A549 (cell line): ENCODE measurements around the gene EPB42.

Source experiments
- BCL3 ChIP-seq: fragments of >200 bp; sonication (Bioruptor Twin); formaldehyde crosslinking; IDR thresholded peaks from 3 replicates; pipeline ENCODE4 v1.6.1; 2016
- CBX8 ChIP-seq: fragments of 200-600 bp; sonication (generic); IDR thresholded peaks from 2 replicates; pipeline ENCODE4 v1.6.1; 2016
- CTCF ChIP-seq: fragments of >200 bp; sonication (Bioruptor Twin); formaldehyde crosslinking; IDR thresholded peaks from 3 replicates; pipeline ENCODE4 v1.5.1; 2016
- GATA3 ChIP-seq: IDR thresholded peaks from 2 replicates; pipeline ENCODE4 v1.6.1; 2012; ENCODE audit warnings: borderline replicate concordance
- HDAC2 ChIP-seq: fragments of 200-600 bp; sonication (generic); IDR thresholded peaks from 2 replicates; pipeline ENCODE4 v1.6.1; 2016
- HOXA7 ChIP-seq: fragments of 250-450 bp; sonication (Bioruptor Pico); IDR thresholded peaks from 2 replicates; pipeline ENCODE4 v1.5.0; 2020; ENCODE audit warnings: mild to moderate bottlenecking, moderate library complexity
- JUN ChIP-seq, 2 experiments: fragments of >200 bp; sonication (Bioruptor Twin); formaldehyde crosslinking; IDR thresholded peaks; 2 replicates in 1 of 2; 3 replicates in 1 of 2; pipeline ENCODE4 v1.6.1; 2016 to 2017
- ZC3H11A ChIP-seq: fragments of 450-650 bp; IDR thresholded peaks from 2 replicates; pipeline ENCODE4 v1.6.1; 2014; ENCODE audit warnings: antibody characterized with exemption, mild to moderate bottlenecking
- TF ChIP-seq, protein P1 (sequence below): fragments of 450-650 bp; IDR thresholded peaks from 2 replicates; pipeline ENCODE4 v1.6.1; 2014; ENCODE audit warnings: antibody characterized with exemption
- TF ChIP-seq, protein P2 (sequence below): fragments of 200-600 bp; sonication (generic); IDR thresholded peaks from 2 replicates; pipeline ENCODE4 v1.6.1; 2016; ENCODE audit warnings: antibody characterized with exemption, mild to moderate bottlenecking, moderate library complexity

GRCh38 chr15:43246261-43246774 is 25.5 kb upstream of the EPB42 start:
- TF ChIP-seq JUN (IDR thresholded peaks at IDR 0.05) (no peak), HDAC2 (no peak), ZC3H11A (no peak), CTCF (no peak), HOXA7 (CRISPR knock-in tag) (no peak), CBX8 (no peak), BCL3 (no peak), GATA3 (no peak)
- TF ChIP-seq, protein P1, sequence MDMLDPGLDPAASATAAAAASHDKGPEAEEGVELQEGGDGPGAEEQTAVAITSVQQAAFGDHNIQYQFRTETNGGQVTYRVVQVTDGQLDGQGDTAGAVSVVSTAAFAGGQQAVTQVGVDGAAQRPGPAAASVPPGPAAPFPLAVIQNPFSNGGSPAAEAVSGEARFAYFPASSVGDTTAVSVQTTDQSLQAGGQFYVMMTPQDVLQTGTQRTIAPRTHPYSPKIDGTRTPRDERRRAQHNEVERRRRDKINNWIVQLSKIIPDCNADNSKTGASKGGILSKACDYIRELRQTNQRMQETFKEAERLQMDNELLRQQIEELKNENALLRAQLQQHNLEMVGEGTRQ, result no peak
- TF ChIP-seq, protein P2, sequence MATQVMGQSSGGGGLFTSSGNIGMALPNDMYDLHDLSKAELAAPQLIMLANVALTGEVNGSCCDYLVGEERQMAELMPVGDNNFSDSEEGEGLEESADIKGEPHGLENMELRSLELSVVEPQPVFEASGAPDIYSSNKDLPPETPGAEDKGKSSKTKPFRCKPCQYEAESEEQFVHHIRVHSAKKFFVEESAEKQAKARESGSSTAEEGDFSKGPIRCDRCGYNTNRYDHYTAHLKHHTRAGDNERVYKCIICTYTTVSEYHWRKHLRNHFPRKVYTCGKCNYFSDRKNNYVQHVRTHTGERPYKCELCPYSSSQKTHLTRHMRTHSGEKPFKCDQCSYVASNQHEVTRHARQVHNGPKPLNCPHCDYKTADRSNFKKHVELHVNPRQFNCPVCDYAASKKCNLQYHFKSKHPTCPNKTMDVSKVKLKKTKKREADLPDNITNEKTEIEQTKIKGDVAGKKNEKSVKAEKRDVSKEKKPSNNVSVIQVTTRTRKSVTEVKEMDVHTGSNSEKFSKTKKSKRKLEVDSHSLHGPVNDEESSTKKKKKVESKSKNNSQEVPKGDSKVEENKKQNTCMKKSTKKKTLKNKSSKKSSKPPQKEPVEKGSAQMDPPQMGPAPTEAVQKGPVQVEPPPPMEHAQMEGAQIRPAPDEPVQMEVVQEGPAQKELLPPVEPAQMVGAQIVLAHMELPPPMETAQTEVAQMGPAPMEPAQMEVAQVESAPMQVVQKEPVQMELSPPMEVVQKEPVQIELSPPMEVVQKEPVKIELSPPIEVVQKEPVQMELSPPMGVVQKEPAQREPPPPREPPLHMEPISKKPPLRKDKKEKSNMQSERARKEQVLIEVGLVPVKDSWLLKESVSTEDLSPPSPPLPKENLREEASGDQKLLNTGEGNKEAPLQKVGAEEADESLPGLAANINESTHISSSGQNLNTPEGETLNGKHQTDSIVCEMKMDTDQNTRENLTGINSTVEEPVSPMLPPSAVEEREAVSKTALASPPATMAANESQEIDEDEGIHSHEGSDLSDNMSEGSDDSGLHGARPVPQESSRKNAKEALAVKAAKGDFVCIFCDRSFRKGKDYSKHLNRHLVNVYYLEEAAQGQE, result no peak
